ENCODE data around the gene TRMT61B.

TRMT61B gene

GRCh38 chr2:28822036-28822435 is 48.1 kb downstream of the TRMT61B start:
- Histone ChIP-seq H3K36me3 (ENCODE audit: control insufficient read depth in 1 of 2, insufficient read depth in 2 of 2, low read length in 2 of 2) (no peaks in the 10 kb centered on the region), H3K9me3 (ENCODE audit: control insufficient read depth in 1 of 2, low read length in 2 of 2) (no peaks in the 10 kb centered on the region), H3K9ac (ENCODE audit: low read depth in 1 of 2, low read length in 2 of 2) (no peak overlapping the region), H3K27me3 (ENCODE audit: control insufficient read depth in 1 of 2, insufficient read depth in 2 of 2, low read length in 2 of 2) (no peaks in the 10 kb centered on the region), H3K4me3 (ENCODE audit: low read depth in 1 of 2, low read length in 2 of 2) (no peak overlapping the region), H3K4me1 (ENCODE audit: control insufficient read depth in 1 of 2, insufficient read depth in 2 of 2, low read length in 2 of 2) (no peaks in the 10 kb centered on the region), H3K27ac (ENCODE audit: low read depth, low read length) (no peak overlapping the region)

- Histone ChIP-seq H3K4me3 (ENCODE audit: low read depth in 1 of 2, low read length in 2 of 2) (no peak overlapping the region), H3K36me3 (ENCODE audit: control insufficient read depth in 1 of 2, insufficient read depth in 2 of 2, low read length in 2 of 2) (no peaks in the 10 kb centered on the region), H3K27me3 (ENCODE audit: control insufficient read depth in 1 of 2, insufficient read depth in 2 of 2, low read length in 2 of 2) (no peaks in the 10 kb centered on the region), H3K27ac (ENCODE audit: low read depth, low read length) (no peak overlapping the region), H3K4me1 (ENCODE audit: control insufficient read depth in 1 of 2, insufficient read depth in 2 of 2, low read length in 2 of 2) (no peaks in the 10 kb centered on the region), H3K9ac (ENCODE audit: low read depth in 1 of 2, low read length in 2 of 2) (no peak overlapping the region), H3K9me3 (ENCODE audit: control insufficient read depth in 1 of 2, low read length in 2 of 2) (no peaks in the 10 kb centered on the region)
These were observed 48.7 kb downstream of the TRMT61B start for GRCh38 chr2:28821295-28821958.

- Histone ChIP-seq H3K4me3 (ENCODE audit: low read depth in 1 of 2, low read length in 2 of 2) (no peak overlapping the region), H3K4me1 (ENCODE audit: control insufficient read depth in 1 of 2, insufficient read depth in 2 of 2, low read length in 2 of 2) (no peaks in the 10 kb centered on the region), H3K27me3 (ENCODE audit: control insufficient read depth in 1 of 2, insufficient read depth in 2 of 2, low read length in 2 of 2) (no peaks in the 10 kb centered on the region), H3K27ac (ENCODE audit: low read depth, low read length) (no peak overlapping the region), H3K9ac (ENCODE audit: low read depth in 1 of 2, low read length in 2 of 2) (no peak overlapping the region), H3K36me3 (ENCODE audit: control insufficient read depth in 1 of 2, insufficient read depth in 2 of 2, low read length in 2 of 2) (no peaks in the 10 kb centered on the region), H3K9me3 (ENCODE audit: control insufficient read depth in 1 of 2, low read length in 2 of 2) (no peaks in the 10 kb centered on the region)
These were observed 52.1 kb downstream of the TRMT61B start for GRCh38 chr2:28818053-28818452.

- H3K9ac ChIP-seq (ENCODE audit: low read depth in 1 of 2, low read length in 2 of 2): peak within 1 kb of the TSS in 1 of 2 donors; percentile 26
- H3K4me1 ChIP-seq (ENCODE audit: control insufficient read depth in 1 of 2, insufficient read depth in 2 of 2, low read length in 2 of 2): peaks cover 5 to 16% of the 10 kb centered on the region in 2 donors
- no peak within 1 kb of the TSS for H3K27ac ChIP-seq (ENCODE audit: low read depth, low read length)
- no peaks in the 10 kb centered on the region for H3K9me3 ChIP-seq (ENCODE audit: control insufficient read depth in 1 of 2, low read length in 2 of 2)
- H3K27me3 ChIP-seq (ENCODE audit: control insufficient read depth in 1 of 2, insufficient read depth in 2 of 2, low read length in 2 of 2): no peaks in the 10 kb centered on the region
- peak within 1 kb of the TSS; percentile 57 to 68 for H3K4me3 ChIP-seq (ENCODE audit: low read depth in 1 of 2, low read length in 2 of 2)
- peaks cover 4 to 8% of the 10 kb centered on the region in 2 donors for H3K36me3 ChIP-seq (ENCODE audit: control insufficient read depth in 1 of 2, insufficient read depth in 2 of 2, low read length in 2 of 2)
These were observed 59.5 kb downstream of the TRMT61B start, which contains the start of gene SPDYA for GRCh38 chr2:28810384-28811285. Gene SPDYA (plus strand): TSS chr2:28810834. CDS start chr2:28816015, 5,181 bp downstream.

GRCh38 chr2:28809927-28810326 is 60.2 kb downstream of the TRMT61B start:
- H3K9ac ChIP-seq (ENCODE audit: low read depth in 1 of 2, low read length in 2 of 2): peak overlapping the region in 1 of 2 donors; percentile 26
- H3K27ac ChIP-seq (ENCODE audit: low read depth, low read length): no peak overlapping the region
- no peaks in the 10 kb centered on the region for H3K9me3 ChIP-seq (ENCODE audit: control insufficient read depth in 1 of 2, low read length in 2 of 2)
- H3K4me3 ChIP-seq (ENCODE audit: low read depth in 1 of 2, low read length in 2 of 2): peak overlapping the region; percentile 55 to 68
- H3K36me3 ChIP-seq (ENCODE audit: control insufficient read depth in 1 of 2, insufficient read depth in 2 of 2, low read length in 2 of 2): peaks cover 5 to 12% of the 10 kb centered on the region in 2 donors
- H3K4me1 ChIP-seq (ENCODE audit: control insufficient read depth in 1 of 2, insufficient read depth in 2 of 2, low read length in 2 of 2): peaks cover 5 to 16% of the 10 kb centered on the region in 2 donors
- no peaks in the 10 kb centered on the region for H3K27me3 ChIP-seq (ENCODE audit: control insufficient read depth in 1 of 2, insufficient read depth in 2 of 2, low read length in 2 of 2)

GRCh38 chr2:28802975-28803429 is 67.1 kb downstream of the TRMT61B start:
- Histone ChIP-seq H3K27me3 (ENCODE audit: control insufficient read depth in 1 of 2, insufficient read depth in 2 of 2, low read length in 2 of 2) (no peaks in the 10 kb centered on the region), H3K9ac (ENCODE audit: low read depth in 1 of 2, low read length in 2 of 2) (no peak overlapping the region), H3K9me3 (ENCODE audit: control insufficient read depth in 1 of 2, low read length in 2 of 2) (no peaks in the 10 kb centered on the region), H3K4me3 (ENCODE audit: low read depth in 1 of 2, low read length in 2 of 2) (no peak overlapping the region), H3K4me1 (ENCODE audit: control insufficient read depth in 1 of 2, insufficient read depth in 2 of 2, low read length in 2 of 2) (no peaks in the 10 kb centered on the region), H3K36me3 (ENCODE audit: control insufficient read depth in 1 of 2, insufficient read depth in 2 of 2, low read length in 2 of 2) (peaks cover 32 to 44% of the 10 kb centered on the region in 2 donors), H3K27ac (ENCODE audit: low read depth, low read length) (no peak overlapping the region)

- Histone ChIP-seq H3K27me3 (ENCODE audit: control insufficient read depth in 1 of 2, insufficient read depth in 2 of 2, low read length in 2 of 2) (no peaks in the 10 kb centered on the region), H3K4me3 (ENCODE audit: low read depth in 1 of 2, low read length in 2 of 2) (no peak overlapping the region), H3K9ac (ENCODE audit: low read depth in 1 of 2, low read length in 2 of 2) (no peak overlapping the region), H3K27ac (ENCODE audit: low read depth, low read length) (no peak overlapping the region), H3K36me3 (ENCODE audit: control insufficient read depth in 1 of 2, insufficient read depth in 2 of 2, low read length in 2 of 2) (peaks cover 33 to 52% of the 10 kb centered on the region in 2 donors), H3K4me1 (ENCODE audit: control insufficient read depth in 1 of 2, insufficient read depth in 2 of 2, low read length in 2 of 2) (no peaks in the 10 kb centered on the region), H3K9me3 (ENCODE audit: control insufficient read depth in 1 of 2, low read length in 2 of 2) (no peaks in the 10 kb centered on the region)
These were observed 68.4 kb downstream of the TRMT61B start for GRCh38 chr2:28801726-28802125.

Measured in duodenal mucosa (tissue), 2 donors.